ENCODE results near the gene IRAG1.

The IRAG1 gene

GRCh38 chr11:10693509-10694081 is at the start of gene IRAG1:
Gene IRAG1, minus strand, starts transcription at chr11:10693755. Its CDS starts 153 bp downstream, at chr11:10693602.
- DNase-seq: no peak

- DNase-seq: peak; percentile 16
These were observed 49.1 kb upstream of the IRAG1 start for GRCh38 chr11:10742460-10743208.

GRCh38 chr11:10735481-10736475 is 42.2 kb upstream of the IRAG1 start:
- DNase-seq: peak; percentile 91

- DNase-seq: no peak
These were observed 37.6 kb upstream of the IRAG1 start for GRCh38 chr11:10731064-10731680.

- no peak for DNase-seq
These were observed 36.6 kb upstream of the IRAG1 start for GRCh38 chr11:10730151-10730550.

- DNase-seq: no peak
These were observed 35.4 kb upstream of the IRAG1 start for GRCh38 chr11:10728789-10729472.

- no peak for DNase-seq
These were observed 34.6 kb upstream of the IRAG1 start for GRCh38 chr11:10728154-10728553.

GRCh38 chr11:10727146-10727851 is 33.7 kb upstream of the IRAG1 start:
- DNase-seq: no peak

GRCh38 chr11:10725907-10726253 is 32.3 kb upstream of the IRAG1 start:
- DNase-seq: no peak

GRCh38 chr11:10725114-10725906 is 31.8 kb upstream of the IRAG1 start:
- DNase-seq: peak; percentile 18

GRCh38 chr11:10722307-10722706 is 28.8 kb upstream of the IRAG1 start:
- no peak for DNase-seq

GRCh38 chr11:10720881-10721376 is 27.4 kb upstream of the IRAG1 start:
- DNase-seq: no peak

- DNase-seq: no peak
These were observed 26.1 kb upstream of the IRAG1 start for GRCh38 chr11:10719616-10720015.

GRCh38 chr11:10716543-10717259 is 23.1 kb upstream of the IRAG1 start:
- no peak for DNase-seq

GRCh38 chr11:10716122-10716521 is 22.6 kb upstream of the IRAG1 start:
- DNase-seq: no peak

- no peak for DNase-seq
These were observed 22.0 kb upstream of the IRAG1 start for GRCh38 chr11:10715571-10715970.

GRCh38 chr11:10709299-10710086 is 15.9 kb upstream of the IRAG1 start:
- DNase-seq: no peak

- DNase-seq: no peak
These were observed 14.6 kb upstream of the IRAG1 start for GRCh38 chr11:10708131-10708530.

GRCh38 chr11:10701982-10702381 is 8.4 kb upstream of the IRAG1 start:
- no peak for DNase-seq
